SK-N-SH treated with all-trans-retinoic acid at 6 μM for 48 hours (cell line): Measurements from ENCODE around the gene GJA3.

Experiments used
- ATAC-seq: fragments of 200-7000 bp; cut with Tn5 transposase; 3 replicates; pipeline ENCODE4 v1.9.1; 2020; ENCODE audit warnings: mild to moderate bottlenecking, moderate library complexity
- BACH2 ChIP-seq: fragments of 250-450 bp; sonication (Bioruptor Pico); IDR thresholded peaks from 2 replicates; pipeline ENCODE4 v1.9.0; 2021; ENCODE audit warnings: mild to moderate bottlenecking, borderline replicate concordance
- CSDC2 ChIP-seq: fragments of 250-450 bp; sonication (Bioruptor Pico); IDR thresholded peaks from 2 replicates; pipeline ENCODE4 v1.5.0; 2020; ENCODE audit warnings: mild to moderate bottlenecking, moderate library complexity
- ESRRG ChIP-seq: fragments of 250-450 bp; sonication (Bioruptor Pico); IDR thresholded peaks from 2 replicates; pipeline ENCODE4 v1.6.1; 2021; ENCODE audit warnings: mild to moderate bottlenecking
- GLIS3 ChIP-seq: fragments of 250-450 bp; sonication (Bioruptor Pico); IDR thresholded peaks from 2 replicates; pipeline ENCODE4 v1.5.0; 2020; ENCODE audit warnings: mild to moderate bottlenecking, moderate library complexity
- ISL1 ChIP-seq: fragments of 250-450 bp; sonication (Bioruptor Pico); IDR thresholded peaks from 2 replicates; pipeline ENCODE4 v2.1.2; 2022; ENCODE audit warnings: mild to moderate bottlenecking, moderate library complexity
- OSR1 ChIP-seq: fragments of 250-450 bp; sonication (Bioruptor Pico); IDR thresholded peaks from 2 replicates; pipeline ENCODE4 v1.8.0; 2022; ENCODE audit warnings: moderate library complexity, mild to moderate bottlenecking, inconsistent platforms
- PPARA ChIP-seq: fragments of 250-450 bp; sonication (Bioruptor Pico); IDR thresholded peaks from 2 replicates; pipeline ENCODE4 v1.5.0; 2020; ENCODE audit warnings: mild to moderate bottlenecking, borderline replicate concordance
- RARB ChIP-seq: fragments of 250-450 bp; sonication (Bioruptor Pico); IDR thresholded peaks from 2 replicates; pipeline ENCODE4 v1.8.0; 2021; ENCODE audit warnings: mild to moderate bottlenecking, moderate library complexity
- TCF4 ChIP-seq: fragments of 250-450 bp; sonication (Bioruptor Pico); IDR thresholded peaks from 2 replicates; pipeline ENCODE4 v1.8.0; 2021; ENCODE audit warnings: mild to moderate bottlenecking, moderate library complexity, borderline replicate concordance
- TOX ChIP-seq: fragments of 250-450 bp; sonication (Bioruptor Pico); IDR thresholded peaks from 2 replicates; pipeline ENCODE4 v1.8.0; 2021; ENCODE audit warnings: mild to moderate bottlenecking, moderate library complexity, borderline replicate concordance
- ZC3H10 ChIP-seq: fragments of 250-450 bp; sonication (Bioruptor Pico); IDR thresholded peaks from 2 replicates; pipeline ENCODE4 v1.5.1; 2021; ENCODE audit warnings: mild to moderate bottlenecking, moderate library complexity
- ZFP3 ChIP-seq: fragments of 250-450 bp; sonication (Bioruptor Pico); IDR thresholded peaks from 2 replicates; pipeline ENCODE4 v1.5.0; 2020; ENCODE audit warnings: mild to moderate bottlenecking, moderate library complexity
- ZFP30 ChIP-seq: fragments of 450-650 bp; formaldehyde crosslinking; IDR thresholded peaks from 2 replicates; pipeline ENCODE4 v1.5.0; 2022; ENCODE audit warnings: mild to moderate bottlenecking, moderate library complexity
- ZNF565 ChIP-seq: fragments of 450-650 bp; formaldehyde crosslinking; conservative IDR thresholded peaks from 2 replicates; pipeline ENCODE4 v1.5.0; 2020; ENCODE audit warnings: low read depth, mild to moderate bottlenecking, moderate library complexity
- ZNF70 ChIP-seq: fragments of 450-650 bp; formaldehyde crosslinking; IDR thresholded peaks from 2 replicates; pipeline ENCODE4 v1.5.0; 2020; ENCODE audit warnings: mild to moderate bottlenecking, moderate library complexity
- ZNF8 ChIP-seq: fragments of 450-650 bp; formaldehyde crosslinking; IDR thresholded peaks from 2 replicates; pipeline ENCODE4 v1.5.0; 2020; ENCODE audit warnings: mild to moderate bottlenecking, moderate library complexity
- TF ChIP-seq, protein P1 (sequence below): fragments of 250-450 bp; sonication (Bioruptor Pico); IDR thresholded peaks from 2 replicates; pipeline ENCODE4 v1.5.1; 2021; ENCODE audit warnings: mild to moderate bottlenecking, moderate library complexity
- TF ChIP-seq, protein P2 (sequence below): fragments of 250-450 bp; sonication (Bioruptor Pico); IDR thresholded peaks from 2 replicates; pipeline ENCODE4 v1.8.0; 2021; ENCODE audit warnings: low read depth, mild to moderate bottlenecking, moderate library complexity, borderline replicate concordance
- TF ChIP-seq, protein P3 (sequence below): fragments of 250-450 bp; sonication (Bioruptor Pico); IDR thresholded peaks from 2 replicates; pipeline ENCODE4 v1.8.0; 2020; ENCODE audit warnings: mild to moderate bottlenecking, moderate library complexity, borderline replicate concordance
- TF ChIP-seq, protein P4 (sequence below): fragments of 250-450 bp; sonication (Bioruptor Pico); IDR thresholded peaks from 2 replicates; pipeline ENCODE4 v1.5.1; 2020; ENCODE audit warnings: low read depth, mild to moderate bottlenecking, moderate library complexity
- TF ChIP-seq, protein P5 (sequence below): fragments of 250-450 bp; sonication (Bioruptor Pico); IDR thresholded peaks from 2 replicates; pipeline ENCODE4 v1.5.0; 2020; ENCODE audit warnings: mild to moderate bottlenecking, moderate library complexity

GJA3 gene

DNA sequence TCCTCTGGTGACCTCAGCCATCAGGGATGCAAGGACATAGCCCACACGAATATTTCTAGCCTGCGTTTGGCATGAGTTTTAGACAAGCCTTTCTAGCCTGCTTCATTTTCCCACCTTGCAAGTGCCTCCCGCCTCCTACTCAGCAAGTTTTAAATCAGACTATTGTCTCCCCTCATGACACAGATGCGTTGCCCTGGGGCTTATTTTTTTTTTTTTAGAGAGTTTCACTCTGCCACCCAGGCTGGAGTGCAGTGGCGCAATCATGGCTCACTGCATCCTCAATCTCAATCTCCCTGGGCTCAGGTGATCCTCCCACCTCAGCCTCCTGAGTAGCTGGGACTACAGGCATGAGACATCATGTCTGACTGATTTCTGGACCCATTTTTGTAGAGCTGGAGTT is 17.3 kb upstream of the GJA3 start:
- no peak for ATAC-seq
- no peak for TF ChIP-seq CSDC2
- no peak for TF ChIP-seq RARB
- no peak for TF ChIP-seq ZNF8 (CRISPR knock-in tag)
- TF ChIP-seq TCF4, result no peak
- TF ChIP-seq, protein P1, sequence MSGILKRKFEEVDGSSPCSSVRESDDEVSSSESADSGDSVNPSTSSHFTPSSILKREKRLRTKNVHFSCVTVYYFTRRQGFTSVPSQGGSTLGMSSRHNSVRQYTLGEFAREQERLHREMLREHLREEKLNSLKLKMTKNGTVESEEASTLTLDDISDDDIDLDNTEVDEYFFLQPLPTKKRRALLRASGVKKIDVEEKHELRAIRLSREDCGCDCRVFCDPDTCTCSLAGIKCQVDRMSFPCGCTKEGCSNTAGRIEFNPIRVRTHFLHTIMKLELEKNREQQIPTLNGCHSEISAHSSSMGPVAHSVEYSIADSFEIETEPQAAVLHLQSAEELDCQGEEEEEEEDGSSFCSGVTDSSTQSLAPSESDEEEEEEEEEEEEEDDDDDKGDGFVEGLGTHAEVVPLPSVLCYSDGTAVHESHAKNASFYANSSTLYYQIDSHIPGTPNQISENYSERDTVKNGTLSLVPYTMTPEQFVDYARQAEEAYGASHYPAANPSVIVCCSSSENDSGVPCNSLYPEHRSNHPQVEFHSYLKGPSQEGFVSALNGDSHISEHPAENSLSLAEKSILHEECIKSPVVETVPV (CRISPR knock-in tag), result no peak
- no peak for TF ChIP-seq ZC3H10 (CRISPR knock-in tag)
- no peak for TF ChIP-seq BACH2
- no peak for TF ChIP-seq ZFP30 (CRISPR knock-in tag)
- no peak for TF ChIP-seq ZNF565 (CRISPR knock-in tag)
- TF ChIP-seq ZFP3 (CRISPR knock-in tag), result no peak
- no peak for TF ChIP-seq TOX (CRISPR knock-in tag)
- TF ChIP-seq, protein P2, sequence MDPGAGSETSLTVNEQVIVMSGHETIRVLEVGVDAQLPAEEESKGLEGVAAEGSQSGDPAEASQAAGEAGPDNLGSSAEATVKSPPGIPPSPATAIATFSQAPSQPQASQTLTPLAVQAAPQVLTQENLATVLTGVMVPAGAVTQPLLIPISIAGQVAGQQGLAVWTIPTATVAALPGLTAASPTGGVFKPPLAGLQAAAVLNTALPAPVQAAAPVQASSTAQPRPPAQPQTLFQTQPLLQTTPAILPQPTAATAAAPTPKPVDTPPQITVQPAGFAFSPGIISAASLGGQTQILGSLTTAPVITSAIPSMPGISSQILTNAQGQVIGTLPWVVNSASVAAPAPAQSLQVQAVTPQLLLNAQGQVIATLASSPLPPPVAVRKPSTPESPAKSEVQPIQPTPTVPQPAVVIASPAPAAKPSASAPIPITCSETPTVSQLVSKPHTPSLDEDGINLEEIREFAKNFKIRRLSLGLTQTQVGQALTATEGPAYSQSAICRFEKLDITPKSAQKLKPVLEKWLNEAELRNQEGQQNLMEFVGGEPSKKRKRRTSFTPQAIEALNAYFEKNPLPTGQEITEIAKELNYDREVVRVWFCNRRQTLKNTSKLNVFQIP (CRISPR knock-in tag), result no peak
- TF ChIP-seq OSR1 (CRISPR knock-in tag), result no peak
- TF ChIP-seq, protein P3, sequence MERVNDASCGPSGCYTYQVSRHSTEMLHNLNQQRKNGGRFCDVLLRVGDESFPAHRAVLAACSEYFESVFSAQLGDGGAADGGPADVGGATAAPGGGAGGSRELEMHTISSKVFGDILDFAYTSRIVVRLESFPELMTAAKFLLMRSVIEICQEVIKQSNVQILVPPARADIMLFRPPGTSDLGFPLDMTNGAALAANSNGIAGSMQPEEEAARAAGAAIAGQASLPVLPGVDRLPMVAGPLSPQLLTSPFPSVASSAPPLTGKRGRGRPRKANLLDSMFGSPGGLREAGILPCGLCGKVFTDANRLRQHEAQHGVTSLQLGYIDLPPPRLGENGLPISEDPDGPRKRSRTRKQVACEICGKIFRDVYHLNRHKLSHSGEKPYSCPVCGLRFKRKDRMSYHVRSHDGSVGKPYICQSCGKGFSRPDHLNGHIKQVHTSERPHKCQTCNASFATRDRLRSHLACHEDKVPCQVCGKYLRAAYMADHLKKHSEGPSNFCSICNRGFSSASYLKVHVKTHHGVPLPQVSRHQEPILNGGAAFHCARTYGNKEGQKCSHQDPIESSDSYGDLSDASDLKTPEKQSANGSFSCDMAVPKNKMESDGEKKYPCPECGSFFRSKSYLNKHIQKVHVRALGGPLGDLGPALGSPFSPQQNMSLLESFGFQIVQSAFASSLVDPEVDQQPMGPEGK, result no peak
- no peak for TF ChIP-seq PPARA
- TF ChIP-seq ZNF70 (CRISPR knock-in tag), result no peak
- TF ChIP-seq, protein P4, sequence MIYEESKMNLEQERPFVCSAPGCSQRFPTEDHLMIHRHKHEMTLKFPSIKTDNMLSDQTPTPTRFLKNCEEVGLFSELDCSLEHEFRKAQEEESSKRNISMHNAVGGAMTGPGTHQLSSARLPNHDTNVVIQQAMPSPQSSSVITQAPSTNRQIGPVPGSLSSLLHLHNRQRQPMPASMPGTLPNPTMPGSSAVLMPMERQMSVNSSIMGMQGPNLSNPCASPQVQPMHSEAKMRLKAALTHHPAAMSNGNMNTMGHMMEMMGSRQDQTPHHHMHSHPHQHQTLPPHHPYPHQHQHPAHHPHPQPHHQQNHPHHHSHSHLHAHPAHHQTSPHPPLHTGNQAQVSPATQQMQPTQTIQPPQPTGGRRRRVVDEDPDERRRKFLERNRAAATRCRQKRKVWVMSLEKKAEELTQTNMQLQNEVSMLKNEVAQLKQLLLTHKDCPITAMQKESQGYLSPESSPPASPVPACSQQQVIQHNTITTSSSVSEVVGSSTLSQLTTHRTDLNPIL (CRISPR knock-in tag), result no peak
- TF ChIP-seq, protein P5, sequence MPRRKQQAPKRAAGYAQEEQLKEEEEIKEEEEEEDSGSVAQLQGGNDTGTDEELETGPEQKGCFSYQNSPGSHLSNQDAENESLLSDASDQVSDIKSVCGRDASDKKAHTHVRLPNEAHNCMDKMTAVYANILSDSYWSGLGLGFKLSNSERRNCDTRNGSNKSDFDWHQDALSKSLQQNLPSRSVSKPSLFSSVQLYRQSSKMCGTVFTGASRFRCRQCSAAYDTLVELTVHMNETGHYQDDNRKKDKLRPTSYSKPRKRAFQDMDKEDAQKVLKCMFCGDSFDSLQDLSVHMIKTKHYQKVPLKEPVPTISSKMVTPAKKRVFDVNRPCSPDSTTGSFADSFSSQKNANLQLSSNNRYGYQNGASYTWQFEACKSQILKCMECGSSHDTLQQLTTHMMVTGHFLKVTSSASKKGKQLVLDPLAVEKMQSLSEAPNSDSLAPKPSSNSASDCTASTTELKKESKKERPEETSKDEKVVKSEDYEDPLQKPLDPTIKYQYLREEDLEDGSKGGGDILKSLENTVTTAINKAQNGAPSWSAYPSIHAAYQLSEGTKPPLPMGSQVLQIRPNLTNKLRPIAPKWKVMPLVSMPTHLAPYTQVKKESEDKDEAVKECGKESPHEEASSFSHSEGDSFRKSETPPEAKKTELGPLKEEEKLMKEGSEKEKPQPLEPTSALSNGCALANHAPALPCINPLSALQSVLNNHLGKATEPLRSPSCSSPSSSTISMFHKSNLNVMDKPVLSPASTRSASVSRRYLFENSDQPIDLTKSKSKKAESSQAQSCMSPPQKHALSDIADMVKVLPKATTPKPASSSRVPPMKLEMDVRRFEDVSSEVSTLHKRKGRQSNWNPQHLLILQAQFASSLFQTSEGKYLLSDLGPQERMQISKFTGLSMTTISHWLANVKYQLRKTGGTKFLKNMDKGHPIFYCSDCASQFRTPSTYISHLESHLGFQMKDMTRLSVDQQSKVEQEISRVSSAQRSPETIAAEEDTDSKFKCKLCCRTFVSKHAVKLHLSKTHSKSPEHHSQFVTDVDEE (CRISPR knock-in tag), result no peak
- no peak for TF ChIP-seq ESRRG (CRISPR knock-in tag)

DNA sequence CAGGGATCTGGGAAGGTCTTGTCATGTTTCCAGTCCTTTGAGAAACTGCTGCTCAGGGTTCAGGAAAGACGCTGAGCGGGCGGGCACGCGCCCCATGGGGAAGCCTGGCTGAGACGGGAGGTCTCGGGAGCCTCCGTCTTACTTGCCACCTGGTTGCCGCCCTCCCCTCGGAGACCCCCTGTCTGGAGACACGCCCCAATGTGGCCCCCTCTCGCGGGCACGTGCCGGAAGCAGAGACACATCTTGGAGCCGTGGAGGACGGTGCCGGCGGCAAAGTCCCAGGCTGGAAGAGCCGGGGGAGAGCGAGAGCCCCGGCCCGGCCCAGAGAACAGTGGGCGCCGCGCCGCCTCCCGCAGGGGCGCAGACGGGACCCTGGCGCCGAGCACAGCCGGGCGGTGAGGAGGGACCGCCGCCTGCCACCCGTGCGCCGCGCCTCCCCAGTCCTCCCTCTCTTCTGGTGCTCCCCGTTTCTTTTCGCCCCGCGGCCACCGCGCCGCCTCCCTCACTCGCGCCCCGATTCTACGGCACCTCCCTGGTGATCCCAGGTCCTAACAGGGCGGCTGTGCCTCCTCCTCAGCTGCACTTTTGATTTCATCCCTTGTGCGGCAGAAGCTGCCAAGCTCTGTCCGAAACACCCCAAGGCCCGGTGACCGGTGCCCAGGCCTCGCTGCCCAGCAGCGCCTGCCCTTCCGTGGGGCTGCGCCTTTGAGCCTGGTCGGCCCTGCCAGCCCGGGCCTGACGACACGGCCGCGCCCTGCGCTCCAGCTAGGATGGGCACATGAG is 16.4 kb upstream of the GJA3 start:
- ATAC-seq, result peak; percentile 27

More for the DNA sequence above, 16.4 kb upstream of the GJA3 start:
- TF ChIP-seq, protein P5 (CRISPR knock-in tag), result no peak
- TF ChIP-seq ZFP30 (CRISPR knock-in tag), result no peak
- TF ChIP-seq GLIS3, result no peak
- TF ChIP-seq ZNF8 (CRISPR knock-in tag), result no peak
- TF ChIP-seq RARB, result no peak
- no peak for TF ChIP-seq ISL1 (CRISPR knock-in tag)
- TF ChIP-seq TOX (CRISPR knock-in tag), result no peak
- TF ChIP-seq ZNF565 (CRISPR knock-in tag), result no peak
- no peak for TF ChIP-seq ZC3H10 (CRISPR knock-in tag)
